Activated naive CD4-positive, alpha-beta T cell treated with anti-CD3 and anti-CD28 coated beads, Interleukin-2, amount 50 U/mL, for 16 hours (primary cell): ENCODE measurements around the gene NBAS.
A peak's percentile ranks its signal among the peaks of the same experiment; 100 is the strongest.

Experiments used
- DNase-seq: peaks from one replicate; pipeline ENCODE4 v3.0.0-alpha.2; 2020

Gene NBAS

GRCh38 chr2:15191789-15192188 is 369.3 kb downstream of the NBAS start:
- no peak for DNase-seq

GRCh38 chr2:15189216-15189615 is 371.9 kb downstream of the NBAS start:
- DNase-seq: no peak

DNA sequence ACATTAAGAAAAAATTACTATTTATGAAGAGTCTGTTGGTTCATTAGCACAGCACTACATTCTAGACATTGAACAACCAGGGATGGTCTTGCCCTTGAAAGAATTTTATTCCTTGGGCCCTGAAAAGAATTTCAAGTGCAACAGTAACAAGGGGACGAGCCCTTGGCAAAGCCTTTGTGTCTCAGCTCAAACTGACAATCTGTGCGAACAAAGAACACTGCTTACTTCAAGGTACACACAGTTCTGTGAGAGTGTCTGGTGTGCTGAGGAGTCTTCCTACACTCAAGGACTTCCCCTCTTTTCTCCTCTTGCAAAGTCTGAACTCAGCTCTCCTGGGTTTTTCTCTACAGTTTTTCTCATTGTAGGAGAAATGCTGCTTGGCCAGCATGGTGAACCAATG is 373.4 kb downstream of the NBAS start:
- DNase-seq: no peak

DNA sequence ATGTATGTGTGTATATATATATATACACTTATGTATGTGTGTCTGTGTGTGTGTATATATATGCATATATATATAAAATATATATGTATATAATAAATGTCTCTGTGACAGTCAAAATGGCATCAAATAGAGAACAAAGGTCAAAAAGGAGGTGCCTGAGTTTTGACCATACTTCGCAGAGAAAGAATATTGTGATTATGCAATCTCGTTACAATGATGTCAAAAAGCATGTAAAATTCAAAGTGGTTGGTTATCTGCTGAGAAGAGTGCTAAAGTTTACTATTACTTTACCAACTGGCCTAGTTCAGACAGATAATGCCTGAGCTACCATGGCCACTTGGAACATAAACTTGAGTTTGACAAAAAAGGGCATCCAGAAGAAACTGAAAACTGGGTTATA is 375.0 kb downstream of the NBAS start:
- no peak for DNase-seq

GRCh38 chr2:15184491-15184890 is 376.6 kb downstream of the NBAS start:
- no peak for DNase-seq

GRCh38 chr2:15182275-15182674 is 378.9 kb downstream of the NBAS start:
- DNase-seq: no peak

- DNase-seq: no peak
Observed at GRCh38 chr2:15181092-15181745, 379.9 kb downstream of the NBAS start.

DNA sequence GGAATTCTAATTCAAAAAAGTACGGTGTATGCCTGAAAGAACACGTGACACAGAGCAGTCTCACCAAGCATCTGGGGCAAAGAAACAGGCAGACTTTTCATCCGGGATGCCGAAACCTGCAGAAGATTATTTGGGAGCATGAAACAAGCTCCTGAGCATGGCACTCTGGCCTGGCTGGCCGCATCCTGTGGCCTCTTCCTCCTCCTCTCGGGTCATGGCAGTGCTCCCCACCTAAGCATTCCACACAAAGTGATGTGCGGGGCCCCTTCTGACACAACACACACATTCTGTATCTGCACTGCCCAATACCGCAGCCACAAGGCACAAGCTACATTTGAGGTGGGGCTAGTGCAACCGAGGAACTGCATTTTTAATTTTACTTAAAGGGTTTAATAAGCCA is 380.8 kb downstream of the NBAS start:
- DNase-seq: no peak

GRCh38 chr2:15178946-15179345 is 382.2 kb downstream of the NBAS start:
- no peak for DNase-seq

- DNase-seq: peak; percentile 72
Observed at GRCh38 chr2:15177103-15177502, 384.0 kb downstream of the NBAS start.

GRCh38 chr2:15176604-15177003 is 384.5 kb downstream of the NBAS start:
- no peak for DNase-seq

GRCh38 chr2:15174567-15174966 is 386.6 kb downstream of the NBAS start:
- no peak for DNase-seq

DNA sequence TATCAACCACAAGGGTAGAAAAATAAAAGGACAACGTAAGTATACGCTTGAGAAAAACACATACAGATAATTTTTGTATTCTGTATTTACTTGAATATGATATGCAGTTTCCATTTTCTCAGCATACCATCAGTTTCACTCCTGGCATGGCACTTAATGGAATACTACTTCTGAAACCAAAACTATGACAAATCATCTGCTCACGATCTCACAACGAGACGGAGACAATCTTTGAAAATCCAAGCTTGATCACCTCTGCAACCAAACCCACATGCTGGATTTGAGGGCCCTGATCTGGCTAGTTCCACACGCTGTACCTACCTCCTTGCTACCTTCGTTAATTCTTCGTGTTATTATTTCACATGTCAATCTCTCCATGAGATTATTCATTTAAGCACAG is 387.6 kb downstream of the NBAS start:
- DNase-seq: no peak

GRCh38 chr2:15172825-15173224 is 388.3 kb downstream of the NBAS start:
- DNase-seq: no peak

DNA sequence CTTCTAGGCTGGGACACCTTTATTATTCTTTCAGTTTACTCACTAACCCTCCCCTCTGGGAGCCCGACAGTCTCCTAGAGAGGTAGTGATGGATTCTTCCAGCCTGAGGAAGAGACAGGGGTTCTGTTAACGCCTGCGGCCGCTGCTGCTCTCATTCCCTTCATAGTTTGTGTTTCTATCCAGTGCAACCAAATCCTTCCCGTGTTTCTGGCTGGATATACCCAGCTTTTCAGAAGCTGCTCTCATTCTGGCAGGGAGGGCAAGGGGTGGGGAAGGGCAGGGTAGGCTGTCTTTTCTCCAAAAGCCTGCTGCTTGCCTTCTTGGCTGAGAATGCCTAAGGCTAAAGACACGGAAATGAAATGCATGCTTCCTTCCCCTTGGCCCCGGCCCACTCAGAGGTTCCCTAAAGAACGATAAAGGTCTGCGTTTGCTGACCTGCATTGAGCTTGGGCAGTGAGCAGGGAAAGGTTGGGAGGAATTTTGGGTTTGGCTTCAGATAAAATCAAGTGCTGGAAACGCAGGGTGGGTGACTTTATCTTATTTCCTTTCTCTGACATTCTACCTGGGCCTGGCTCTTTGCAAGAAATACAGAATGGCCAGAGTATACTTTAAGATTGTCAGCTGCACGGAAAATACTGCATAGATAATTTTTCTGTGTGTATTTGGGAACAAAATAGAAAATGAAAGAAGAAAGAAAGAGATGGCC is 390.9 kb downstream of the NBAS start:
- no peak for DNase-seq

GRCh38 chr2:15169326-15170069 is 391.6 kb downstream of the NBAS start:
- DNase-seq: no peak

- no peak for DNase-seq
Observed at GRCh38 chr2:15168116-15168515, 393.0 kb downstream of the NBAS start.

- DNase-seq: no peak
Observed at GRCh38 chr2:15166878-15167277, 394.3 kb downstream of the NBAS start.

- DNase-seq: no peak
Observed at GRCh38 chr2:15163326-15163725, 397.8 kb downstream of the NBAS start.

DNA sequence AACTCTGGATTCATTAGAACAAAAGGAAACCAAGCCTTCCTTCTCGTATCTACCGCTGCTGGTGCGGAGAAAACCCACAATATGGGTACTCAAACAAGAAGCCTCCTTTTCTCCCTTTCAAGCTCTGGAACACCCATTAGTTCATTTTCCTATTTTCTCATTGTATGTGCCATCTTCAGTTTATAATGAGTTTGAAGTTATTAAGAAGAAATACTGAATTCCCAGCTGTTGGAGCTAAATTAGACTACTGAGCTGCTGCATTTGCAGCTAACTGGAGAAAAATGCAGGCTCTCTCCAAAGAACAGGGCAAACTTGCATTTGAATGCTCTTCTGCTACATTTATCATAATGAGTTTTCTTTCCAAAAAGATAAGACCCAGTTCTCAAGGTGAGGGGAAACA is 398.5 kb downstream of the NBAS start:
- DNase-seq: no peak

GRCh38 chr2:15160201-15160991 is 400.7 kb downstream of the NBAS start:
- DNase-seq: no peak

DNA sequence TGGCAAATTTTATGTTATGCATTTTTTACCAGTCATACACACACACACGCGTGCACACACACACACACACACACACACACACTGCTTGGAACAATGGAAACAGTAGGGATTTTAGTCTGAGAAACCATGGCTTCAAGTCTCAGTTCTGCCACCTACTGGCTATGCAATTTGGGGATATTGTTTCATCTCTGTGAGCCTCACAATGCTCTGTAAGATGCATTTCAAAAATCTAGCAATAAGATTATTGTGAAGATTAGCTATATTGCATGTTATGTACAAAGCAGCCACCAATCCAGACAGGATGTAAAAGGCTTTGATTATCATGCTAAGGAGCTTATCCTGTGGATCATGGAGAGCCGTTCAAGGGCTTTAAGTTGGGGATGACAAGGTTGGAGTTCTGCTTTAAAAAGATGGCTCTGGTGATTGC is 401.4 kb downstream of the NBAS start:
- no peak for DNase-seq

GRCh38 chr2:15159206-15159605 is 401.9 kb downstream of the NBAS start:
- DNase-seq: no peak
